Posterior vena cava (tissue), 2 donors: ENCODE data around the gene CHTF8. TPM values are rescaled to one million over a fixed set of nuclear protein-coding genes. Genes with fewer than 3 reads are reported as not detected.
"Not testable (repeated sequence)": the region's sequence is repeated elsewhere in the genome, so short reads cannot be mapped to it uniquely, and the experiment has no call there.

Experiments
- DNase-seq: peaks from one replicate; pipeline ENCODE4 v3.0.0-alpha.2; 2020; ENCODE audit warnings: low spot score
- intact Hi-C, 2 donors: fragments of 100-400 bp; cut with DNase I; formaldehyde crosslinking; loops; one replicate each; pipeline versions ENCODE4 v1.14.1 to v1.14.2; 2022 to 2023
- long read RNA-seq, 2 donors: library from polyadenylated mRNA; unstranded; transcript quantifications; one replicate each; pipeline ENCODE4 v2.0.0, GENCODE V29; 2020 to 2021
- total RNA-seq, 2 donors: library from RNA; stranded (reverse); fragmentation: NEBNext Ultra II Directional; extraction: Animal tissue kit (Norgen Biotek cat#: 25700); gene quantifications; one replicate each; pipeline ENCODE4 v1.2.1, GENCODE V29; 2021
- donor health status: DM: yes; HTN: yes; CAD: no.
- donor health status: DM: yes; HTN: yes; CAD: no.

Gene CHTF8
- total RNA-seq: 10 to 100 TPM; 55.0 to 67.0 TPM
- long read RNA-seq, donor 1, partial matches to known transcripts: 1 of 12 reads
- long read RNA-seq, donor 1, other reads (novel, unspliced or antisense): 1 of 12 reads
- long read RNA-seq, donor 2, transcript CHTF8-201 (1 exons, 2,561 nt): minor isoform, 8 of 45 reads
- long read RNA-seq, donor 2, transcript CHTF8-203 (4 exons, 2,903 nt): major isoform, 14 of 45 reads
- long read RNA-seq, donor 2, transcript CHTF8-205 (3 exons, 856 nt): minor isoform, 8 of 45 reads
- long read RNA-seq, donor 2, partial matches to known transcripts: 0 of 45 reads
- long read RNA-seq, donor 2, other reads (novel, unspliced or antisense): 11 of 45 reads

GRCh38 chr16:69132424-69133252, at the start of gene CHTF8, which contains the start of gene UTP4:
TSS of gene CHTF8 (minus strand) at chr16:69132588. CDS start at chr16:69121458, 11,130 bp downstream.
TSS of gene UTP4 (plus strand) at chr16:69132649. CDS start at chr16:69133460, 811 bp downstream.
- intact Hi-C loops: no loop called here
- DNase-seq: peak; percentile 97

- intact Hi-C loops: no loop called here
- no peak for DNase-seq
These were observed 47.6 kb upstream of the CHTF8 start for GRCh38 chr16:69180011-69180338.

- intact Hi-C loops: no loop called here
- peak; percentile 90 for DNase-seq
These were observed 47.1 kb upstream of the CHTF8 start for GRCh38 chr16:69179328-69180010.

GRCh38 chr16:69176033-69176800, 43.8 kb upstream of the CHTF8 start:
- DNase-seq: no peak
- intact Hi-C loops: no loop called here

GRCh38 chr16:69171325-69172084, 39.1 kb upstream of the CHTF8 start:
- intact Hi-C loops: no loop called here
- no peak for DNase-seq

GRCh38 chr16:69169607-69170352, 37.4 kb upstream of the CHTF8 start:
- intact Hi-C loops: no loop called here
- DNase-seq: no peak

GRCh38 chr16:69169051-69169450, 36.7 kb upstream of the CHTF8 start:
- intact Hi-C loops: no loop called here
- no peak for DNase-seq

GRCh38 chr16:69166946-69167930, 34.9 kb upstream of the CHTF8 start:
- intact Hi-C loops: no loop called here

GRCh38 chr16:69166221-69166833, 33.9 kb upstream of the CHTF8 start:
- intact Hi-C loops: no loop called here
- DNase-seq: no peak

More at GRCh38 chr16:69166946-69167930, 34.9 kb upstream of the CHTF8 start:
- DNase-seq: no peak

GRCh38 chr16:69165584-69165983, 33.2 kb upstream of the CHTF8 start:
- intact Hi-C loops: no loop called here
- no peak for DNase-seq

GRCh38 chr16:69160192-69160591, 27.8 kb upstream of the CHTF8 start:
- intact Hi-C loops: no loop called here
- no peak for DNase-seq

- no peak for DNase-seq
- intact Hi-C loops: no loop called here
These were observed 24.8 kb upstream of the CHTF8 start for GRCh38 chr16:69157196-69157595.

- intact Hi-C loops: loop anchor here in 1 of 2 donors (5.0 kb wide), 1 partner anchor 137 kb away; no protein-coding TSS in a partner anchor
- no peak for DNase-seq
These were observed 17.9 kb upstream of the CHTF8 start for GRCh38 chr16:69150146-69150865.

- DNase-seq: not testable (repeated sequence)
- intact Hi-C loops: loop anchor here (5.0 kb wide), 1 partner anchor 138 kb away; no protein-coding TSS in a partner anchor
These were observed 17.2 kb upstream of the CHTF8 start for GRCh38 chr16:69149621-69150020.

- no peak for DNase-seq
- intact Hi-C loops: loop anchor here in 1 of 2 donors (5.0 kb wide), 1 partner anchor 142 kb away; no protein-coding TSS in a partner anchor
These were observed 13.3 kb upstream of the CHTF8 start for GRCh38 chr16:69145658-69146057.
